DOHH2 (cell line): ENCODE results near the gene YIPF4.

Experiments
- H3F3A ChIP-seq: fragments of 200-600 bp; sonication (generic), shearing (Covaris generic); 2 replicates; pipeline ENCODE4 v1.6.0; 2016; ENCODE audit warnings: antibody characterized with exemption, mild to moderate bottlenecking; ENCODE audit not compliant: control insufficient read depth, insufficient read depth
- H3K27ac ChIP-seq: fragments of 200-600 bp; sonication (generic); 2 replicates; pipeline ENCODE4 v1.5.1; 2014; ENCODE audit warnings: low read depth, mild to moderate bottlenecking, low read length, moderate library complexity
- H3K27me3 ChIP-seq: fragments of 200-600 bp; sonication (generic); 2 replicates; pipeline ENCODE4 v1.6.1; 2014; ENCODE audit warnings: mild to moderate bottlenecking, low read length, mixed read lengths; ENCODE audit not compliant: control insufficient read depth
- H3K36me3 ChIP-seq: fragments of 200-600 bp; sonication (generic); 2 replicates; pipeline ENCODE4 v1.6.1; 2014; ENCODE audit warnings: mild to moderate bottlenecking, low read length, moderate library complexity, mixed read lengths; ENCODE audit not compliant: control insufficient read depth
- H3K4me1 ChIP-seq: fragments of 200-600 bp; sonication (generic); 2 replicates; pipeline ENCODE4 v1.6.1; 2014; ENCODE audit warnings: mild to moderate bottlenecking, low read length, mixed read lengths; ENCODE audit not compliant: control insufficient read depth
- H3K4me2 ChIP-seq: fragments of 200-600 bp; sonication (generic); 2 replicates; pipeline ENCODE4 v1.6.0; 2014; ENCODE audit warnings: mild to moderate bottlenecking, low read length, moderate library complexity
- H3K4me3 ChIP-seq: fragments of 200-600 bp; sonication (generic); 2 replicates; pipeline ENCODE4 v1.5.1; 2014; ENCODE audit warnings: mild to moderate bottlenecking, low read length, mixed read lengths
- H3K79me2 ChIP-seq: fragments of 200-600 bp; sonication (generic); 2 replicates; pipeline ENCODE4 v1.6.1; 2014; ENCODE audit warnings: mild to moderate bottlenecking, low read length, mixed read lengths; ENCODE audit not compliant: control insufficient read depth
- H3K9me2 ChIP-seq: fragments of 200-600 bp; sonication (generic); replicated peaks from 2 replicates; pipeline ENCODE4 v1.6.1; 2014; ENCODE audit warnings: mild to moderate bottlenecking, low read length, mixed read lengths; ENCODE audit not compliant: control insufficient read depth
- H3K9me3 ChIP-seq: fragments of 200-600 bp; sonication (generic); 2 replicates; pipeline ENCODE4 v1.6.1; 2014; ENCODE audit warnings: antibody characterized with exemption, low read length, mixed read lengths; ENCODE audit not compliant: control insufficient read depth, insufficient read depth
- H4K20me1 ChIP-seq: fragments of 200-600 bp; sonication (generic); 2 replicates; pipeline ENCODE4 v1.6.0; 2014; ENCODE audit warnings: low read depth, mild to moderate bottlenecking, antibody characterized with exemption, low read length, moderate library complexity; ENCODE audit not compliant: control insufficient read depth, insufficient read depth
- CTCF ChIP-seq: fragments of 200-600 bp; sonication (generic); IDR thresholded peaks from one replicate; pipeline ENCODE4 v1.5.1; 2014; ENCODE audit warnings: antibody characterized with exemption, mild to moderate bottlenecking, low read depth, low read length; ENCODE audit not compliant: poor library complexity, severe bottlenecking
- EZH2phosphoT487 ChIP-seq: fragments of 200-600 bp; sonication (generic); IDR thresholded peaks from 2 replicates; pipeline ENCODE4 v1.6.1; 2017; ENCODE audit warnings: borderline replicate concordance, mild to moderate bottlenecking, antibody characterized with exemption, low read length, moderate library complexity, mixed read lengths

YIPF4 gene

GRCh38 chr2:32260376-32260775, 17.3 kb upstream of the YIPF4 start:
- no peak overlapping the region for H3K27ac ChIP-seq
- H3K4me3 ChIP-seq: no peak overlapping the region
- H3K27me3 ChIP-seq: no peaks in the 10 kb centered on the region
- TF ChIP-seq CTCF (no peak), EZH2phosphoT487 (no peak)
- no peaks in the 10 kb centered on the region for H3K36me3 ChIP-seq
- H3K9me2 ChIP-seq: no peaks in the 10 kb centered on the region
- no peak overlapping the region for H3K4me2 ChIP-seq
- H3K9me3 ChIP-seq: no peaks in the 10 kb centered on the region
- H4K20me1 ChIP-seq: no peaks in the 10 kb centered on the region
- no peaks in the 10 kb centered on the region; the same call in 1 of the 2 replicates for H3F3A ChIP-seq
- H3K79me2 ChIP-seq: no peaks in the 10 kb centered on the region
- peaks cover 32% of the 10 kb centered on the region for H3K4me1 ChIP-seq

GRCh38 chr2:32262105-32262504, 15.6 kb upstream of the YIPF4 start:
- H3K4me3 ChIP-seq: no peak overlapping the region
- TF ChIP-seq CTCF (no peak), EZH2phosphoT487 (no peak)
- H3K27ac ChIP-seq: no peak overlapping the region
- peak overlapping the region; percentile 8; the same call in 1 of the 2 replicates for H3K4me2 ChIP-seq
- no peaks in the 10 kb centered on the region for H3K9me3 ChIP-seq
- no peaks in the 10 kb centered on the region for H3K79me2 ChIP-seq
- H3K27me3 ChIP-seq: no peaks in the 10 kb centered on the region
- no peaks in the 10 kb centered on the region; the same call in 1 of the 2 replicates for H3F3A ChIP-seq
- H3K9me2 ChIP-seq: no peaks in the 10 kb centered on the region
- no peaks in the 10 kb centered on the region for H3K36me3 ChIP-seq
- peaks cover 28% of the 10 kb centered on the region for H3K4me1 ChIP-seq
- no peaks in the 10 kb centered on the region for H4K20me1 ChIP-seq

- H4K20me1 ChIP-seq: no peaks in the 10 kb centered on the region
- TF ChIP-seq CTCF: no peak
- no peak for TF ChIP-seq EZH2phosphoT487
- no peaks in the 10 kb centered on the region; the same call in 1 of the 2 replicates for H3F3A ChIP-seq
- H3K9me2 ChIP-seq: no peaks in the 10 kb centered on the region
- H3K36me3 ChIP-seq: no peaks in the 10 kb centered on the region
- H3K79me2 ChIP-seq: no peaks in the 10 kb centered on the region
- no peaks in the 10 kb centered on the region for H3K27me3 ChIP-seq
- H3K4me2 ChIP-seq: peak within 1 kb of the TSS; percentile 73
- no peaks in the 10 kb centered on the region for H3K9me3 ChIP-seq
- H3K27ac ChIP-seq: peak within 1 kb of the TSS; percentile 50
- peak within 1 kb of the TSS; percentile 68 for H3K4me3 ChIP-seq
- H3K4me1 ChIP-seq: peaks cover 28% of the 10 kb centered on the region
Measured at GRCh38 chr2:32264422-32265105, 13.1 kb upstream of the YIPF4 start, which contains the start of gene NLRC4. TSS of gene NLRC4 (minus strand) at chr2:32264886. CDS start at chr2:32256775, 8,111 bp downstream.
